Activated effector memory CD4-positive, alpha-beta T cell treated with anti-CD3 and anti-CD28 coated beads, Interleukin-2, amount 50 U/mL, for 16 hours (primary cell): ENCODE results near the gene MEST.
"Not testable (repeated sequence)": the region's sequence is repeated elsewhere in the genome, so short reads cannot be mapped to it uniquely, and the experiment has no call there.

Source experiments
- DNase-seq: peaks from one replicate; pipeline ENCODE4 v3.0.0-alpha.2; 2020

The MEST gene

GRCh38 chr7:130527752-130528355 is 36.0 kb downstream of the MEST start:
- not testable (repeated sequence) for DNase-seq

- no peak for DNase-seq
These were observed 37.5 kb downstream of the MEST start for GRCh38 chr7:130529417-130529816.

- not testable (repeated sequence) for DNase-seq
These were observed 46.0 kb downstream of the MEST start for GRCh38 chr7:130537894-130538293.

- not testable (repeated sequence) for DNase-seq
These were observed 49.4 kb downstream of the MEST start for GRCh38 chr7:130541287-130541686.

GRCh38 chr7:130542297-130542696 is 50.4 kb downstream of the MEST start:
- DNase-seq: not testable (repeated sequence)

- DNase-seq: no peak
These were observed 51.7 kb downstream of the MEST start for GRCh38 chr7:130543487-130544010.

GRCh38 chr7:130544356-130544755 is 52.5 kb downstream of the MEST start:
- no peak for DNase-seq

GRCh38 chr7:130553398-130554029 is 61.6 kb downstream of the MEST start:
- DNase-seq: no peak

GRCh38 chr7:130554481-130554880 is 62.6 kb downstream of the MEST start:
- no peak for DNase-seq
